IPS DF 4.7 (cell line): ENCODE measurements around the gene MRFAP1.
"Not testable (repeated sequence)": the region's sequence is repeated elsewhere in the genome, so short reads cannot be mapped to it uniquely, and the experiment has no call there.

Experiments used
- DNase-seq: peaks from one replicate; pipeline ENCODE4 v3.0.0-alpha.2; 2013; ENCODE audit warnings: low spot score; ENCODE audit errors: extremely low read depth

Gene MRFAP1

DNA sequence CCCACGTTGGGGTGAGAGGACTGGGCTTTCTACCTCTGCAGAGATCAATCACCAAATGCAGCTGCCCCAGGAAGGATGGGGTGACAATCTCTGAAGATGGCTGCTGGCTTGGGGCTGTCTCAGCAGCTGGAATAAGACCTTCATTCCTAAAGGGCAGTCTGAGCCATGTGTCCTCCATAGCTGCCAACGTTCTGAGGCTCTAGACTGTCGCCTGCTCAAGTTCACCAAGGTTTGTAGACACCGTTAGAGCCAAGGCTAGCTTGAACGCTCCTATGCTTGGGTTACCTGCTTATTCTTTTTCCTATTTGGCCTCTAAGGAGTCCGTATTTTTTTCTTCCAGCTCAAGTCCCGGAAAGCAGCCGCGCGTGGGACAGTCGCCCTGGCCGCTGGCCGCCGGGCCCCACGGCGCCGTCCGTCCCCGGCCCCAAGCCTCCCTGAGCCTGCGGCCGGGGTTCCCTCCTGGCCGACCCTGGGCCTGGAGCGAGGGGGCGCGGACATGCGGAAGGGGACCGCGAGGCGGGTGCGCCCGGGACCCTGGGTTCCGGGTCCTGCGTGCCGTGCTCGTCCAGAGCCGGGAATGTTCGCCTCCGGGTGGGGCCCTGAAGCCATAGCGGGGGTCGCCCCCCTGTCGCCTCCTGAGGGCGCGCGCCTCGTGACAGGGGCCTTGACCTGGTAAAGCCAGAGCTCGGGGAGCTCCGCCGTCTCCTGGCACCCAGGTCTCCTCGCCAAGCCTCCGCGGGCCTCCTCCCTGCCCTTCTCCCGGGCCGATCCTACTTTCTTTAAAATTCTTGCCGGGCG is 23.3 kb downstream of the MRFAP1 start:
- no peak for DNase-seq

DNA sequence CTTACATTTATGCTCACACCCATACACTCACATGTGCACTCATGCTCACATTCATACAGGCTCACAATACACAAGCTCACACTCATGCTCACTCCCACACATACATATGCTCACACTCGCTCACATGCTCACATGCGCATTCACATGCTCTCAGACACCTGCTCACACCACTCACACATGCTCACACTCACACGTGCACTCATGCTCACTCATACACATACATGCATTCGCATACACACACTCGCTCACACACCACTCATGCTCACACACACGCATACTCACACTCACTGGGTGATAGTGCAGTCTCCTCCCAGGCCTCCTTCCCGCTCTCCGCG is 24.8 kb downstream of the MRFAP1 start:
- DNase-seq, result no peak

DNA sequence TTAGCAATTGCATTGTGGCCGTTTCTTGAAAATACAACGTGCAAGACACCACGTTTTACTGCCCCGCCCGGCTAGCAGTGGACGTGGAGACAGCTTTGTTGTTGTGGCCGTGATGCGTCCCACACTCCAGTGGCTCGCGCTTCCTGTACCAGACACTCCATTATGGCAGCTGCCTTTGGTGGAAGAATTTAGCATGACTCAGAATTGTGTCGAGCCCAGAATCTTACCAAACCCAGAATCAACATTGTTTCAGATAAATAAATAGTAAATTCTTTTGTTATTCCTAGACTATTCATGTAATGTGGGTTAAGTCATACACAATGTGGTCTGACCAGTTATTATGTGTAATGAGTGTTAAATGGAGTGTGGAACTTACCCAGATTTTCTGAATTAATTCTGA is 27.9 kb downstream of the MRFAP1 start:
- DNase-seq, result no peak

DNA sequence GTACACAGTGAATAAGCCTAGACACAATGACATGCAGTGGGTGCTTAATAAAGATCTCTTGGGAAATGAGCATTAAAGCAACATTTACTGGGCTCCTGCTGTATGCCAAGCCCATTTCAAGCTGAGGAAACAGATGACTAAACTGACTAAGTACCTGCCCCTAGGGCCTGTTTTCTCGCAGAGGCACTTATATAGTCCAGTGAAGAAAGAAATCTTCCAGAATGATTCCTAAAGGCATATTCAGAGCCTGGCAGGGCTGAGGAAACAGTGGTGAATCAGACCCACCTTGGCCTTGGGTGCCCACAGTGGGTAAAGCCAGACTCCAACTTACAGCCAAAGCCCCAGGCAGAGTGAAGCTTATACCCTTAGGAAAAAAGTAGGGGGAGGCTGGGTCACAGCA is 31.2 kb downstream of the MRFAP1 start:
- no peak for DNase-seq

DNA sequence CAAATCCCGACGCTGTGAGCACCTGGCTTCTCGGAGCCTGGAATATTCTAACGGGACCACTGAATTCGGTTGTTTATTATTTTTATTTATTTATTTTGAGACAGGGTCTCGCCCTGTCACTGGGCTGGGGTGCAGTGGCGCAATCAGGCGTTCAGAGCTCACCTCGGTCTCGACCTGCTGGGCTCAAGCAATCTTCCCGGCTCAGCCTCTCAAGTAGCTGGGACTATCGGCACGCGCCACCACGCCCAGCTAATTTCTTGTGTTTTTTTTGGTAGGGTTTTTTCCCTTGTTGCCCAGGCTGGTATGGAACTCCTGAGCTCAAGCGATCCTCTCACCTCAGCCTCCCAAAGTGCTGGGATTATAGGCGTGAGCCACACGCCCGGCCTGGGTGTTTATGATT is 31.6 kb downstream of the MRFAP1 start:
- no peak for DNase-seq

DNA sequence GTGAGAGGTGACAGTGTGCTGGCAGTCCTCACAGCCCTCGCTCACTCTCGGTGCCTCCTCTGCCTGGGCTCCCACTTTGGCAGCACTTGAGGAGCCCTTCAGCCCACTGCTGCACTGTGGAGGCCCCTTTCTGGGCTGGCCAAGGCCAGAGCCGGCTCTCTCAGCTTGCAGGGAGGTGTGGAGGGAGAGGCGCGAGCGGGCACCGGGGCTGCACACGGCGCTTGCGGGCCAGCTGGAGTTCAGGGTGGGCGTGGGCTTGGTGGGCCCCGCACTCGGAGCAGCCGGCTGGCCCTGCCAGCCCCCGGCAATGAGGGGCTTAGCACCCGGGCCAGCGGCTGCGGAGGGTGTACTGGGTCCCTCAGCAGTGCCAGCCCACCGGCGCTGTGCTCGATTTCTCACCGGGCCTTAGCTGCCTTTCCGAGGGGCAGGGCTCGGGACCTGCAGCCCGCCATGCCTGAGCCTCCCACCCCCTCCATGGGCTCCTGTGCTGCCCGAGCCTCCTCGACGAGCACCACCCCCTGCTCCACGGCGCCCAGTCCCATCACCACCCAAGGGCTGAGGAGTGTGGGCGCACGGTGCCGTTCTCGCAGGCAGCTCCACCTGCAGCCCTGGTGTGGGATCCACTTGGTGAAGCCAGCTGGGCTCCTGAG is 32.2 kb downstream of the MRFAP1 start:
- DNase-seq, result not testable (repeated sequence)

DNA sequence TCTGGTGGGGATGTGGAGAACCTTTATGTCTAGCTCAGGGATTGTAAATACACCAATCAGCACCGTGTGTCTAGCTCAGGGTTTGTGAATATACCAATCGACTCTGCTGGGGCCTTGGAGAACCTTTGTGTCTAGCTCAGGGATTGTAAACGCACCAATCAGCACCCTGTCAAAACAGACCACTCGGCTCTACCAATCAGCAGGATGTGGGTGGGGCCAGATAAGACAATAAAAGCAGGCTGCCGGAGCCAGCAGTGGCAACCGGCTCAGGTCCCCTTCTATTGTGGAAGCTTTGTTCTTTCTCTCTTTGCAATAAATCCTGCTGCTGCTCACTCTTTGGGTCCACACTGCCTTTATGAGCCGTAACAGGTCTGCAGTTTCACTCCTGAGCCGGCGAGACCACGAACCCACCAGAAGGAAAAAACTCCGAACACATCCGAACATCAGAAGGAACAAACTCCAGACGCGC is 32.7 kb downstream of the MRFAP1 start:
- DNase-seq, result not testable (repeated sequence)

DNA sequence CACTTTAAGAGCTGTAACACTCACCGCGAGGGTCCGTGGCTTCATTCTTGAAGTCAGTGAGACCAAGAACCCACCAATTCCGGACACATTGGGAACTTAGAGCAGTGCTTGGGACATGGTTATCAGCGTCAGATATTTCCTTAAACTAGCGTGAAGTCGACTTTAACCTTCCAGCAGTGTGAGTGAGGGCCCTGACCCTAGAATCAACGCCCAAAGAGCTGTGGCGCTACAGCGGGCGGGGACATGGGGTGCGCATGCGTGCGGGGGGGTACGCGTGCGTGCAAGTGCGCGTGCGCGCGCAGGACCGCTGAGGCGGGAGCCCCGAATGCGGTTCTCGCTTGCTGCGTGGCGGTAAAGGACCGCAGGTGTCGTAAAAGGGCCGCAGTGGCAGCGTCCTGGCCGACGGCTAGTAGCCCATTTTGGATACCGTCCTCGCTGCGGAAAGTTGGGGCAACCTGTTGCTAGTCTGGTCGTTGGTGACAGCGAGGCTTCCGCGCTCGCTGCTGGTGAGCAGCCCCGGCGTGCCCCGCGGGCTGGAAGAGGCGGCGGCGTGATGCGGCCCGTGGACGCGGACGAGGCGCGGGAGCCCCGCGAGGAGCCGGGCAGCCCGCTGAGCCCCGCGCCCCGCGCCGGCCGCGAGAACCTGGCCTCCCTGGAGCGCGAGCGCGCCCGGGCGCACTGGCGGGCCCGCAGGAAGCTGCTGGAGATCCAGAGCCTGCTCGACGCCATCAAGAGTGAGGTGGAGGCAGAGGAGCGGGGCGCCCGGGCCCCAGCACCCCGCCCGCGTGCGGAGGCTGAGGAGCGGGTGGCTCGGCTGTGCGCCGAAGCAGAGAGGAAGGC is 33.4 kb downstream of the MRFAP1 start:
- peak; percentile 82 for DNase-seq

DNA sequence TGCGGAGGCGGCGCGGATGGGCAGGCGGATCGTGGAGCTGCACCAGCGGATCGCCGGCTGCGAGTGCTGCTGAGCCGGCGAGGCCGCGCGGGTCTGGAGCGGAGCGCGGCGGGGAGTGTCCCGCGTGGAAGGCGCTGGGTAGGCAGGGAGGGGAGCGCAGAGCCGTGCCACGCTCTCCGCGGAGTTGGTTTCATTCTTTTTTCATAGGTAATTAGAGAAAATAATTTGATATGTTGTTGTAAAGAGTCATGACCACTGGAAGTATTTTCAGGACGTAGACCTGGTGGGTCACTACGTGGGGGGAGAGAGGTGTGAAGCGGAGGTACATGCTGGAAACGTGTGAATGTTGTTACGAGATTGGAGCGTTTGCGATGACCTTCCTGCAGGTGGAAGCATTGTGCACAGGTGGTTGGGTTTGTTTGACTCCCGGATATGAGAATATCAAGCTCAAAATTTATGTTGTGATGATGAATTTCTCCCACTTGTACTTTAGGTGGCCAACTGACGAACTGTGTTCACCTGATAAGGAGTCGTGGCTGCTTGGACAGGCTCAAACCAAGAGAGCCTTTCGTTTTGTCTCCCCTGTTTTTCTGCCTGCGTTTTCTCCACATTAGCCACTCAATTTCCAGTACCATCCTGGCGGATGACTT is 34.1 kb downstream of the MRFAP1 start:
- no peak for DNase-seq

DNA sequence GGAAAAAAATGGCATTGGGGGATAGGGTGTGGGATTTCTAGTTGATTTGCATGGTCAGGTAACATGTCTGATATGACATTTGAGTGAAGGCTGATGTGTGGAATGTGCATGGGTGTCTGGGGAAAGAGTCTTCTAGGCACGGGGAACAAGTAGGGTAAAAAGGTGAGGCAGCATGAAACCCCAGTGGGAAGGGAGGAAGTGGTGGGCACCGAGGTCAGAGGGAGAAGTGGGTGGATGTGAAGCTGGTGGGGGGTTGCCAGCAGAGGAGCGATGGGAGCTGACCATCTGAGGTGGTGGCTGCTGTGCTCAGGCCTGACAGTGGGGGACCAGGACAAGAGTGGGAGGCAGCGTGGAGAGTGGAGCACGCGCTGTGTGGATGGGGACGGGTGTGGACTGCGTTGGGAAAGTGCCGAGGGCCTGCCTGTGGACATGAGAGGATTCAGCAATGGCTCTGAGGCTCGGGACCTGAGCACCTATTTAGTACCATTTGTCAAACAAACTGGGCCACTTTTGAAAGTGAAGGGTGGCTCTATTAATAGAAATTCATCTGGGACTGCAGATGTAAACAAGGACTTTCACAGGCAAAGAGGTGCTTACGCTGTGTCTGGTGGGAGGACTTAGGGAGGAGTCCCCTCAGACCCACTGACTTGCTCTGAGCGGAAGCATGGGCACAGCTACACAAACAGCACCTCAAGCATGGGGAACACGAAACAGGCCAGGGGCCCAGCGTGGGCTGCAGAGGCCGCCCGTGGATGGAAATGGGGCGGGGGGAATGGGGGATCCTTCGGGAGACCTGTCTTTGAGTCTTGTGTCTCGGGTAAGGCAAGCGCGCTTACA is 36.5 kb downstream of the MRFAP1 start:
- DNase-seq, result no peak

DNA sequence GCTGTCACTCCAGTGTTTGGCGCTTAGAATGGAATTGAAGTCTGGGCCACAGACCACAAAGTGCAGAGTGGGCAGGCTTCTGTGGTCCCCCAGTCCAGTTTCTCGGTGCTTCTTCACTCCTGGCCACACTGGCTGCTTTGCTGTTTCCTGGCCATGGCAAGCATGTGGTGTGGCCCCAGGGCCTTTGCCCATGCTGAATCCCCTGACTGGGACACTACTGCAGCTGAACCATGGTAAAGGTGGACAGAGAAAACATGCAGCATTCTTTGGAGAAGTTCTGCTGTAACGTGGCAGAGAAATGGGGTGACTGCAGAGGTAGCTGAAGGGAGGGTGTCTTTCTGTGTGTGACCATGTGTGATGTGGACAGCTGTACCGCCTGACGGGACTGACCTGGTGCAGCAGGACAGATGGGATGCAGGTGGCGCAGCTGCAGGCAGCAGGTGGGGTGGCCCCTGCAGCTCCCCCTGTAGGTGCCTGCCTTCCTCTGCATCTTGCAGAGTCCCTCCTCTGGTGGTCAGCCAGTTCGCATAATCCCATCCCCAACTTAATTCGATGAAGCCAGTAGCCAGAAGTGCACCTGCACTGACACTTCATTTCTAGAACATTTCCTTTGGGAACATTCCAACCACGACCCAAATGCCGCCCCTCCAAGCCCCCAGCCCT is 40.0 kb downstream of the MRFAP1 start:
- DNase-seq, result no peak

DNA sequence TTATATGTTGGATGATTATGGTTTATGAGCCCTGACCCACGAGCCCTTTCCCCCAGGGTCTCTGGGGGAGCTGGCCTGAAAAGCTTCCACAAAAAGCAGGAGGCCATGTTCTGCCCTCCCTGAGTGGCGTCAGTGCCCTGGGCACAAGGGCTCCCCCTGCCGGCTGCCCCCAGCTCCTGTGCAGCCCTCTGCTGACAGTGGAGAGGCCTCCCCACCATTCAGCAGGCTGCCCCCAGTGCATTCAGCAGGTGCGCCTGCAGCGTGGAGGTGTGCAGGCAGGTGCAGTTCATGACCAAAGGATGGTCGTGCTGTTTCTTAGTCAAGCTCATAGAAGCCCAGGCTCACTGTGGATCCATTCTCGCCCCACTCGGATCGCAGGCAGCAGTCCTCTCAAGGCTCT is 40.7 kb downstream of the MRFAP1 start:
- no peak for DNase-seq

DNA sequence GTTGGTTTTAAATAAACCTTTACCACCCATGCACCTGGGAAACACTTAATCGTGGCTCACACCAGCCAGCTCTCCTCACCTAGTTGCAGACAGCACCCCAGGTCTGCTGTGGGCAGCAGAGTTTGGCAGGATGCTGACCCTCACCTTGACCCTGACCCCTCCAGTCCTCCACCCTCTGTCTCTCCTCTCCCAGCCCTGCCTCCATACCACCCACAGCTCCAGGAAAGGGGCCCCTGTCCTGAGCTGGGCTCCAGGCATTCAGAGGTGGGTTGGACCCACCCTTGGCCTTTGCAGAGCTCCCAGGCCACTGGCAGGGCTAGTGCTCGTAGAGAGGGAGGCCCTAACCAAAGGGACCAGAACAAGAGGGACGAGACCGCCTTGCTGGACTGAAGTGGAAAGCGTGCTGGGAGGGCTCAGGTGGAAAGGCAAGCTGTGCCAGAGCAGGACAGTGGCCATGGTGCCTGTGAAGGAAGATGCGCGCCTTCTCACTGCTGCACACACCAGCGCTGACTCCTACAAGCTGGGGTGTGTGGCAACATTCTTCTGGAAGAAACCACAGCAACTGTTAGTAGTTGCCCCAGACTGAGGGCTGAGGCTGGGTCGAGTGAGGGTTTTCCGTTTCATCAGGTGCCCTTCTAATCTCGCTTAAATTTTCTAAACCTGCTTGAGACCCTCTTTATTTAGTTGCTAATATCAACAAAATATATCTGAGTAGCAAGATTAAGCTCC is 42.5 kb downstream of the MRFAP1 start:
- no peak for DNase-seq

DNA sequence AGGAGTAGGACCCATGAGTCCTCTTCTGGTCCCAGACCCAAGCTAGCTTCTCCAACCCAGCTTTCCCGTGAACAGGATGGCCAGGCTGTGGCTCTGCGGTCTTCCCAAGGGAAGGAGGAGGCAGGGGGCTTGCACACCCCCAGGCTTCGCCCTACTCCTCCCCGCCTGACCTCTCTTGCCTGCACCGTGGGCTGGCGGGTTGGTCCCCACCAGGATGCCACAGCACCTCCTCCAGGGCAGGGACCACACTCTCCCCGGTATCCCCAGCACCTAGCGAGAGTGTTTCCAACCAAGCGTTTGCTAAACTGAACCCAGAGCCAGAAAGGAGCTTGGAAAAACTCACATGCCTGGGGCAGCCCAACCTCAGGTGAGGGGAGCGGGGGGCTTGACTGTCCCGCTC is 44.2 kb downstream of the MRFAP1 start:
- no peak for DNase-seq

DNA sequence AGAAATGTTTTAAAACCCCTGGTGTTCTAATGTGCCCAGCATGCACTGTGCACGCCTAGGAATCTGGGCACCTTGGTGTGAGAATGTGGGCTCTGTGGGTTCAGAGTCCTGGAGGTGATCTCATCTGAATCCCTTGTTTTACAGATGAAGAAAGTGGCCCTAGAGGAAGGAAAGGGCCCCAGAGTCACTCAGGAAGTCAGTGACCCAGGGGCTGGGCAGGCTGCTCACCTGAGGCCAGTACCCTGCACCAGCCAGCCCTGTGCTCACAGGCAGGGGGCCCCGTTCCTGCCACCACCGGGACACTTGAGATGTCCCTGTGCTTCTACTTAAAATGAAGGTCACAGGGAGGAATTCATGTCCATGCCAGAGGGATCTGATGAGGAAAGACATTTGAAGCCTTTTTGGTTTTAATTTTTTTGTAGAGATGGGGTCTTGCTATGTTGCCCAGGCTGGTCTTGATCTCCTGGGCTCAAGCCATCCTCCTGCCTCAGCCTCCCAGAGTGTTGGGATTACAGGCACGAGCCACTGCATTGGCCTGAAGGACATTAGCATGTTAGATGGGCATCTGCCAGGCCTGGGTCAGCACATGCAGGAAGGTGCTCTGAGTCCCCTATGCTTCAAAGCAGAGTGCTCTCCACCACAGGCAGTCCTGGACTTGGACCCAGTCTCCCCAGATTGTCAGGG is 45.8 kb downstream of the MRFAP1 start:
- no peak for DNase-seq

DNA sequence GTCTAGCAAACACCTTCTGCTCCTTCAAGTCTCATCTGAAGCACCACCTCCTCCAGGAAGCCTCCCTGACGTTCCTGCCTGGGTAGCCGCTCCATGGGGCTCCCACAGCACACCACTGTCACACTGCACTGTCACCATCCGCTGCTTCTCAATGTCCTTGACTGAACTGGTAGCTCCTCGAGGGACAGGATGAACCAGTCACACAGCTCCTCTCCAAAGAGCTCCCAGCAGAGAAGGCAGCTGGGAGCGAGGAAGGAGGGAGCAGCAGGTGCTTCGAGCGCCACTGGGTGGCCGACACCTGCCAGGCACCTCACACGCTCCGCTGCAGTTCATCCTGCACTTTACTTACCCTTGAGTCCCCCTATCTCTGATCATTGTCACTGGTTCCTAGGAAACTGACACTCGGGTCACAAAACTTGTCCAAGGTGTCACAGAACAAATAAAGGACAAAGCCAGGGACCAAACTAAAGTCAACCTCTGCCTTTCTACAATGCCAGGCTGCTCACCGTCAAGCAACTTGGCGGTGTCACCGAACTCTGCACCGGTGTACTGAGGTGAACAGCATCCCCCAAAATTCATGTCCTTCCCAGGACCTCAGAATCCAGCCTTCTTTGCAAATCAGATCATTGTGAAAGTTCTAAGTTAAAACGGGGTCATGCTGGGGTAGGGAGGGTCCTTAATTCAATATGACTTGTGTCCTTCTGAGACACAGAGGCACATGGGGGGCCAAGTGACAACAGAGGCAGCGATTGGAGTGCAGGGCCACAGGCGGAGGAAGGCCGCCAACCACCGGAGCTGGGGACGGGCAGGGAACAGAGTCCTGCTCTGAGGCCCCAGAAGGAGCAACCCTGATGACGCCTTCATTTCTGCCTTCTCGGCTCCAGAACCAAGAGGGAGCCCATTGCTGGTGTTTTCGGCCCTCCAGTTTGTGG is 47.7 kb downstream of the MRFAP1 start:
- DNase-seq, result no peak

DNA sequence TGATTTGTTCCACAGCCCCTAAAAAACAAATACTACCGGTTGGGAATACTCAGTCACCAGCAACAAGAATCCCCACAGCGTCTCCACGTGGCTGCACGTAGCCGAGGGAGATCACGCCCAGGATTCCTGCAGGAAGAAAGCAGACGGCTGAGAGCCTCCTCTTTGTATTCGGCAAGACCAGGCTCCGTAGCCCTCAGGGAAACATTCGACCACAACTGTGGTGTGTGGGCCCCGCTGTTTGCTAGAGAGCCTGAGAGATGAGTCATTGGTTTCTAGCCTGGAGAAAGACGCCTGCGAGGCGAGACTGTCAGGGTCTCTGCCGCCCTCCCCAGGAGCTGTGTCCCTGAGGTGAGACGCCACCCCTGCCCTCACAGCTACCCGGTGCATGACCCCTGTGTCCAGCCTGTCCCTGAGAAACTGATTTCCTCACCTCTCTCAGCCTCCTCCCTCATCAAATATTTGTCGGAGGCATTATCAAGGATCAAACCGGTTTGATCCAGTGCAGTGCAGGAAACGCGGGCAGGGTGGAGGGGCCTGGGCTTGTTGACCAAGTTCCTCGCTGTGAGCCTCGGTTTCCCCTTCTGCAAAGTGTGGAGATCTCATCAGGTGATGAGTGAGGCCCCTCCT is 48.5 kb downstream of the MRFAP1 start:
- DNase-seq, result no peak
